Vagina (tissue), 2 donors: ENCODE measurements around the gene STX12. TPM values are rescaled to one million over a fixed set of nuclear protein-coding genes. Genes with fewer than 3 reads are reported as not detected.
"Not testable (repeated sequence)": the region's sequence is repeated elsewhere in the genome, so short reads cannot be mapped to it uniquely, and the experiment has no call there.

Experiments
- DNase-seq, 2 donors: peaks; one replicate each; pipeline ENCODE4 v3.0.0-alpha.2; 2017; ENCODE audit errors: extremely low spot score in 2 of 2
- H3K27ac ChIP-seq: fragments of 200-600 bp; sonication (generic); one replicate; pipeline ENCODE4 v1.5.1; 2019
- H3K27me3 ChIP-seq: fragments of 200-600 bp; sonication (generic); one replicate; pipeline ENCODE4 v1.5.1; 2019
- H3K36me3 ChIP-seq, 2 donors: fragments of 200-600 bp; sonication (generic); one replicate each; pipeline ENCODE4 v1.5.1; 2017 to 2019
- H3K4me1 ChIP-seq: fragments of 200-600 bp; sonication (generic); one replicate; pipeline ENCODE4 v1.5.1; 2019
- H3K4me3 ChIP-seq, 2 donors: fragments of 200-600 bp; sonication (generic); 1 replicate in 1 of 2; 2 replicates in 1 of 2; pipeline ENCODE4 v1.5.1; 2016 to 2019
- H3K9me3 ChIP-seq: fragments of 200-600 bp; sonication (generic); one replicate; pipeline ENCODE4 v1.5.1; 2019
- POLR2A ChIP-seq, 2 donors: fragments of 450-650 bp; IDR thresholded peaks; one replicate each; pipeline ENCODE4 v1.6.1; 2017; ENCODE audit warnings: antibody characterized with exemption in 2 of 2, mild to moderate bottlenecking in 2 of 2, moderate library complexity in 2 of 2
- POLR2AphosphoS5 ChIP-seq, 2 donors: sonication (generic); formaldehyde crosslinking; IDR thresholded peaks; one replicate each; pipeline ENCODE4 v1.9.0; 2017; ENCODE audit warnings: antibody characterized with exemption in 2 of 2, mild to moderate bottlenecking in 2 of 2, low read depth in 1 of 2; ENCODE audit not compliant: insufficient read depth in 1 of 2
- intact Hi-C: fragments of 100-400 bp; cut with DNase I; formaldehyde crosslinking; loops from one replicate; pipeline ENCODE4 v1.15.1; 2023
- total RNA-seq: library from RNA; depleted of rRNA; stranded (reverse); fragments of >200 nt; gene quantifications from one replicate; pipeline ENCODE4 v1.2.3, GENCODE V29; 2016
- TF ChIP-seq, protein P1 (sequence below), 3 experiments: fragments of 450-650 bp in 2 of 3; fragments of 200-600 bp in 1 of 3; sonication (generic) in 1 of 3; IDR thresholded peaks; one replicate each; pipeline ENCODE4 v1.5.1; 2017 to 2019; ENCODE audit warnings: antibody characterized with exemption in 3 of 3, mild to moderate bottlenecking in 2 of 3, moderate library complexity in 2 of 3

STX12 gene
- total RNA-seq, 1 donor from 2014 or later, result 34.6 TPM

- no peaks in the 10 kb centered on the region for H3K27me3 ChIP-seq
- H3K4me3 ChIP-seq, result no peak overlapping the region
- intact Hi-C loops, result no loop called here
- no peaks in the 10 kb centered on the region for H3K36me3 ChIP-seq
- TF ChIP-seq, protein P1, sequence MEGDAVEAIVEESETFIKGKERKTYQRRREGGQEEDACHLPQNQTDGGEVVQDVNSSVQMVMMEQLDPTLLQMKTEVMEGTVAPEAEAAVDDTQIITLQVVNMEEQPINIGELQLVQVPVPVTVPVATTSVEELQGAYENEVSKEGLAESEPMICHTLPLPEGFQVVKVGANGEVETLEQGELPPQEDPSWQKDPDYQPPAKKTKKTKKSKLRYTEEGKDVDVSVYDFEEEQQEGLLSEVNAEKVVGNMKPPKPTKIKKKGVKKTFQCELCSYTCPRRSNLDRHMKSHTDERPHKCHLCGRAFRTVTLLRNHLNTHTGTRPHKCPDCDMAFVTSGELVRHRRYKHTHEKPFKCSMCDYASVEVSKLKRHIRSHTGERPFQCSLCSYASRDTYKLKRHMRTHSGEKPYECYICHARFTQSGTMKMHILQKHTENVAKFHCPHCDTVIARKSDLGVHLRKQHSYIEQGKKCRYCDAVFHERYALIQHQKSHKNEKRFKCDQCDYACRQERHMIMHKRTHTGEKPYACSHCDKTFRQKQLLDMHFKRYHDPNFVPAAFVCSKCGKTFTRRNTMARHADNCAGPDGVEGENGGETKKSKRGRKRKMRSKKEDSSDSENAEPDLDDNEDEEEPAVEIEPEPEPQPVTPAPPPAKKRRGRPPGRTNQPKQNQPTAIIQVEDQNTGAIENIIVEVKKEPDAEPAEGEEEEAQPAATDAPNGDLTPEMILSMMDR (IDR thresholded peaks at IDR 0.05), result no peak
- TF ChIP-seq POLR2A (IDR thresholded peaks at IDR 0.05) (no peak), POLR2AphosphoS5 (IDR thresholded peaks at IDR 0.05; ENCODE audit: insufficient read depth in 1 of 2, low read depth in 1 of 2) (no peak)
- no peaks in the 10 kb centered on the region for H3K9me3 ChIP-seq
- no peak for DNase-seq
- peaks cover 36% of the 10 kb centered on the region for H3K4me1 ChIP-seq
- H3K27ac ChIP-seq, result no peak overlapping the region
Measured at GRCh38 chr1:27782950-27783349, 9.9 kb downstream of the STX12 start.

DNA sequence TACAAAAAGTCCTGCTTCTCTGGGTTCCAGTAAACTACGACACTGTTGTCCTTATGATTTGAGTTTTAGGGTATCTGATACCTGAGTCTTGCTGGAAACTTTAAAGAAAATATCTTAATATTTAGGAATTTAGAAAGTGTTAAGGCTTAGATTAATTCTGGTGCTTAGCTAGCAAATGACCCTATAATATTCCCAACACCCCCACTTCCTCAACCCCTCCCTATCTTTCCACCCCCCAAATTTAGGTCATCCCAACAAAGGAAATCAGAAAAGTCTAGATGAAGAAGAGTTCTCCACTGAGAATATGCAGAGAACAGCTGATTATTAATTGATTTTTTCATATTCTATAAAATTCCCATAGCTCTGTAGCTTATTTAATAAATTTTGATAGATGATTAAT lies 11.7 kb downstream of the STX12 start:
- H3K36me3 ChIP-seq, result peaks cover 0 to 1% of the 10 kb centered on the region in 2 donors
- H3K4me1 ChIP-seq, result peaks cover 48% of the 10 kb centered on the region
- TF ChIP-seq, protein P1 (IDR thresholded peaks at IDR 0.05), result no peak
- no peak for TF ChIP-seq POLR2A (IDR thresholded peaks at IDR 0.05)
- TF ChIP-seq POLR2AphosphoS5 (IDR thresholded peaks at IDR 0.05; ENCODE audit: insufficient read depth in 1 of 2, low read depth in 1 of 2), result no peak
- H3K4me3 ChIP-seq, result no peak overlapping the region
- DNase-seq, result no peak
- no peaks in the 10 kb centered on the region for H3K27me3 ChIP-seq
- H3K9me3 ChIP-seq, result no peaks in the 10 kb centered on the region
- intact Hi-C loops, result no loop called here
- H3K27ac ChIP-seq, result no peak overlapping the region

- H3K4me1 ChIP-seq, result peaks cover 48% of the 10 kb centered on the region
- H3K9me3 ChIP-seq, result no peaks in the 10 kb centered on the region
- H3K27me3 ChIP-seq, result no peaks in the 10 kb centered on the region
- intact Hi-C loops, result no loop called here
- no peak overlapping the region for H3K4me3 ChIP-seq
- no peak overlapping the region for H3K27ac ChIP-seq
- H3K36me3 ChIP-seq, result peaks cover 3 to 13% of the 10 kb centered on the region in 2 donors
- DNase-seq, result no peak
- no peak for TF ChIP-seq POLR2A (IDR thresholded peaks at IDR 0.05)
- no peak for TF ChIP-seq POLR2AphosphoS5 (IDR thresholded peaks at IDR 0.05; ENCODE audit: insufficient read depth in 1 of 2, low read depth in 1 of 2)
- TF ChIP-seq, protein P1 (IDR thresholded peaks at IDR 0.05), result no peak
Measured at GRCh38 chr1:27785781-27786455, 12.9 kb downstream of the STX12 start.

DNA sequence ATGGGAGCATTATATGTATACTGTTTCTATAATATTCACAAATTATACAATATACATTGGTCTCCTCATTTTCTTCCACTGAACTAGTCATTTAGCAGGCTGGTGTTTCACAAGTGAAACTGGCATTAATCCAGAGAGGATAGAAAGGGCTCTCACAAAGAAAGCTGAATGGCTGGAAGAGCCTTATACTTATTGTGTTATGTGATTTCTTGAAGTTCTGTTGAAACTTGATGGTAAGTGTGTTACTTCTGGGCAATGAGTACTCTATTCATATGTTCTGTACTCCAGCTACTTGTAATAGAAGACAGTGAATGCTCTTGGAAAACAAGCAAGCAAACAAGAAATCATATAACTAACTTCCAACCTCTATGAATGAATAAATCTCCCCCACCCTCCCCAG lies 14.9 kb downstream of the STX12 start:
- TF ChIP-seq, protein P1 (IDR thresholded peaks at IDR 0.05), result no peak
- TF ChIP-seq POLR2A (IDR thresholded peaks at IDR 0.05) (no peak), POLR2AphosphoS5 (IDR thresholded peaks at IDR 0.05; ENCODE audit: insufficient read depth in 1 of 2, low read depth in 1 of 2) (no peak)
- no peak for DNase-seq
- Histone ChIP-seq H3K9me3 (no peaks in the 10 kb centered on the region), H3K4me3 (no peak overlapping the region), H3K27ac (no peak overlapping the region), H3K36me3 (peaks cover 4 to 22% of the 10 kb centered on the region in 2 donors), H3K27me3 (no peaks in the 10 kb centered on the region), H3K4me1 (peaks cover 48% of the 10 kb centered on the region)
- intact Hi-C loops, result no loop called here

GRCh38 chr1:27789540-27790041 lies 16.6 kb downstream of the STX12 start:
- H3K27me3 ChIP-seq, result no peaks in the 10 kb centered on the region
- peaks cover 9 to 38% of the 10 kb centered on the region in 2 donors for H3K36me3 ChIP-seq
- DNase-seq, result no peak
- intact Hi-C loops, result no loop called here
- peaks cover 31% of the 10 kb centered on the region for H3K4me1 ChIP-seq
- no peaks in the 10 kb centered on the region for H3K9me3 ChIP-seq
- TF ChIP-seq, protein P1 (IDR thresholded peaks at IDR 0.05), result no peak
- TF ChIP-seq POLR2AphosphoS5 (IDR thresholded peaks at IDR 0.05; ENCODE audit: insufficient read depth in 1 of 2, low read depth in 1 of 2), result peak in 1 of 2 donors; percentile 92
- no peak for TF ChIP-seq POLR2A (IDR thresholded peaks at IDR 0.05)
- H3K4me3 ChIP-seq, result no peak overlapping the region
- no peak overlapping the region for H3K27ac ChIP-seq

GRCh38 chr1:27790270-27790669 lies 17.3 kb downstream of the STX12 start:
- H3K27me3 ChIP-seq, H3K4me3 ChIP-seq, intact Hi-C loops, H3K9me3 ChIP-seq, H3K27ac ChIP-seq, DNase-seq: not testable (repeated sequence)
- H3K36me3 ChIP-seq, result peaks cover 9 to 43% of the 10 kb centered on the region in 2 donors
- H3K4me1 ChIP-seq, result peaks cover 25% of the 10 kb centered on the region
